ENCODE results near the gene ARHGEF25.
A peak's percentile ranks its signal among the peaks of the same experiment; 100 is the strongest.

The ARHGEF25 gene

DNA sequence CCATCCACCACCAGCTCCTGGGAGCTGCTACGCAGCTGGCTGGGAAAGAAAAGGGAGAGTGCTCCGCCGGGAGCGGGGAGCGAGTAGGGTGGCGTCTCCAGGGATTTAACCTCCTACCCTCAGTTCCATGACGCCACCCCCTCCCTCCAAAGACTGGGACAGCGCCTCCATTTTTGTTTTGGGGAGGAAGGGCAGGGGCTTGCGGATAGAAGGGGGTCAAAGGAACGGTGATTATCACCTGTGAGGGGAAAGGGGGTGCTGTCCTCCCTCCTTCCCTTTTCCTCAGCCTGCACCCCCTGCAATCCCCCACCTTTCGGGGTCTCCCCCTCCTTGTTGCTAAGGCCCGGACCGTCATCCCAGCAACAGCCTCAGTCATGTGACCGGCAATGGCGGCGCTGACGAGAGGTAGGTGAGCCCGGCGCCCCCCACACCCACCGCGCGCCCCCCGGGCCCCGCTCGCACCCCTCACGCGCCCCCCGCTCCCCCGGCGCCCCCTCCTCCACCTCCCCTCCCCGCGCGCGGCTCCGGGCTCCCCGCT, 6.7 kb upstream of the ARHGEF25 start, which contains the start of gene DTX3:
Gene DTX3 (plus strand): TSS at position 371 of the 538 bp plus-strand sequence. CDS start 1,694 bp downstream, outside the sequence.
- Histone ChIP-seq H3K36me3 (ENCODE audit: control insufficient read depth in 1 of 2, insufficient read depth in 2 of 2, low read length in 2 of 2) (peaks cover 18 to 31% of the 10 kb centered on the region in 2 experiments), H2BK12ac (ENCODE audit: low read length) (no peak within 1 kb of the TSS), H2AFZ (ENCODE audit: insufficient read depth, low read length, poor library complexity) (peak within 1 kb of the TSS; percentile 98), H3K27me3 (ENCODE audit: insufficient read depth, low read length) (no peaks in the 10 kb centered on the region), H3K27ac (ENCODE audit: low read depth, low read length) (no peak within 1 kb of the TSS), H3K79me2 (ENCODE audit: control insufficient read depth, insufficient read depth, low read length, poor library complexity) (peaks cover 3% of the 10 kb centered on the region), H3K4me3 (ENCODE audit: low read depth, low read length) (peak within 1 kb of the TSS; percentile 83), H3K4me1 (ENCODE audit: control insufficient read depth in 1 of 2, insufficient read depth in 2 of 2, low read length in 2 of 2) (peaks cover 11 to 18% of the 10 kb centered on the region in 2 experiments), H3K23ac (ENCODE audit: low read length) (no peak within 1 kb of the TSS), H3K4me2 (ENCODE audit: low read length) (peak within 1 kb of the TSS; percentile 93), H3K9ac (ENCODE audit: low read length) (peak within 1 kb of the TSS; percentile 75), H4K8ac (ENCODE audit: low read depth, low read length) (peak within 1 kb of the TSS; percentile 97), H3K9me3 (ENCODE audit: insufficient read depth, low read depth, low read length) (peaks cover 1% of the 10 kb centered on the region), H2BK120ac (ENCODE audit: insufficient read depth, low read length, poor library complexity) (peak within 1 kb of the TSS; percentile 80), H2BK5ac (ENCODE audit: low read depth, low read length, poor library complexity) (peak within 1 kb of the TSS; percentile 4), H4K12ac (ENCODE audit: low read depth, low read length) (peak within 1 kb of the TSS; percentile 60), H4K91ac (ENCODE audit: low read depth, low read length) (peak within 1 kb of the TSS; percentile 81), H2AK5ac (ENCODE audit: low read length) (peak within 1 kb of the TSS; percentile 57), H3K14ac (ENCODE audit: low read length) (peak within 1 kb of the TSS; percentile 87), H3K18ac (ENCODE audit: low read length) (peak within 1 kb of the TSS; percentile 79), H3K4ac (ENCODE audit: low read depth, low read length) (peak within 1 kb of the TSS; percentile 39), H3K79me1 (ENCODE audit: low read length) (peaks cover 7% of the 10 kb centered on the region)
- no CpG with 5 or more reads among the region's 36 CpGs for WGBS (ENCODE audit: extremely low coverage, insufficient coverage, insufficient read length)
- no peak for DNase-seq

DNA sequence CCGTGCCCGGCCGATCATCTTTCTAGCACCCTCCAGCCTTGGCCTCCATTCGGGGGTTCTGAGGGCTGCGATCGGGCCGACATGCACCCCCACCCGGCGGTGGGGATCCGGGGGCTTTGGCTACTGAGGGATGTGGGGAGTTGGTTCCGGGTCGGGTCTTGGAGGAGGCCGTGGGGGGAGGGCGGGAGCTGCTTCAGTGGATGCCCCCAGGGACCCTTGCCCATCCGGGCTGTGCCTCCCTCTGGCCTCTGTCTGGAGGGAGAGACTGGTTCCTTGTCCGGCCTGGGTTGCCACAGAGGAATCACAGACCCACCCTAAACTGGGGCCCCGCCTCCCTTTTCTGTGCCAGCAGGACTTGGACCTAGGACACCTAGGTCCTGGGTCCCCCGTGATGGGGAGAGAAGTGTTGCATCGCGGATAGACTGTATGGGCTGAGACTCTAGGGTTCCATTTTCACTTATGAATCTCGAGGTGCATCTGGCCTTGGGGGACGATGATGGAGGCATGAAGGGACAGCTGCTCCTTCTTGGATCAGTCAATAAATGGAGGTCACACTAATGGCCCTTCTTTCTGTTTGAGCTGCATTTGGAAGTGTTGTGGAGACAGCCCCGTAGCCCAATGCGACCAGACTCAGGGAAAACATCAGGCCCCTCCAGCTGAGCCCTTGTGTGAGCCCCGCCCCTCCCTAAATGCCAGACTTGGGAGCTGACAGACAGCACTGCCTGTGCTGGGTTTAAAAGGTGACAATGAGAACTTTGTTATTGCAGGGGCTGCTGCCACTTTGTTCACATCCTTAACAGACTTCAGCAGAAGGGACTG, 6.0 kb upstream of the ARHGEF25 start:
- H3K79me1 ChIP-seq (ENCODE audit: low read length): peaks cover 7% of the 10 kb centered on the region
- H3K4ac ChIP-seq (ENCODE audit: low read depth, low read length): peak overlapping the region; percentile 39
- H3K14ac ChIP-seq (ENCODE audit: low read length): peak overlapping the region; percentile 87
- no peak overlapping the region for H2BK12ac ChIP-seq (ENCODE audit: low read length)
- no peak overlapping the region for H3K23ac ChIP-seq (ENCODE audit: low read length)
- no peak for DNase-seq
- H3K79me2 ChIP-seq (ENCODE audit: control insufficient read depth, insufficient read depth, low read length, poor library complexity): peaks cover 3% of the 10 kb centered on the region
- peak overlapping the region; percentile 83 for H3K4me3 ChIP-seq (ENCODE audit: low read depth, low read length)
- H3K9ac ChIP-seq (ENCODE audit: low read length): peak overlapping the region; percentile 75
- peak overlapping the region; percentile 57 for H2AK5ac ChIP-seq (ENCODE audit: low read length)
- H3K36me3 ChIP-seq (ENCODE audit: control insufficient read depth in 1 of 2, insufficient read depth in 2 of 2, low read length in 2 of 2): peaks cover 15 to 25% of the 10 kb centered on the region in 2 experiments
- peaks cover 5% of the 10 kb centered on the region for H3K27me3 ChIP-seq (ENCODE audit: insufficient read depth, low read length)
- H2AFZ ChIP-seq (ENCODE audit: insufficient read depth, low read length, poor library complexity): peak overlapping the region; percentile 56
- peak overlapping the region; percentile 79 for H3K4me2 ChIP-seq (ENCODE audit: low read length)
- H4K91ac ChIP-seq (ENCODE audit: low read depth, low read length): peak overlapping the region; percentile 81
- H2BK120ac ChIP-seq (ENCODE audit: insufficient read depth, low read length, poor library complexity): peak overlapping the region; percentile 80
- H2BK5ac ChIP-seq (ENCODE audit: low read depth, low read length, poor library complexity): no peak overlapping the region
- peak overlapping the region; percentile 60 for H4K12ac ChIP-seq (ENCODE audit: low read depth, low read length)
- H4K8ac ChIP-seq (ENCODE audit: low read depth, low read length): peak overlapping the region; percentile 89
- no peak overlapping the region for H3K27ac ChIP-seq (ENCODE audit: low read depth, low read length)
- peak overlapping the region; percentile 74 for H3K18ac ChIP-seq (ENCODE audit: low read length)
- H3K4me1 ChIP-seq (ENCODE audit: control insufficient read depth in 1 of 2, insufficient read depth in 2 of 2, low read length in 2 of 2): peaks cover 11 to 18% of the 10 kb centered on the region in 2 experiments
- H3K9me3 ChIP-seq (ENCODE audit: insufficient read depth, low read depth, low read length): peaks cover 1% of the 10 kb centered on the region
- no CpG with 5 or more reads among the region's 25 CpGs for WGBS (ENCODE audit: extremely low coverage, insufficient coverage, insufficient read length)

DNA sequence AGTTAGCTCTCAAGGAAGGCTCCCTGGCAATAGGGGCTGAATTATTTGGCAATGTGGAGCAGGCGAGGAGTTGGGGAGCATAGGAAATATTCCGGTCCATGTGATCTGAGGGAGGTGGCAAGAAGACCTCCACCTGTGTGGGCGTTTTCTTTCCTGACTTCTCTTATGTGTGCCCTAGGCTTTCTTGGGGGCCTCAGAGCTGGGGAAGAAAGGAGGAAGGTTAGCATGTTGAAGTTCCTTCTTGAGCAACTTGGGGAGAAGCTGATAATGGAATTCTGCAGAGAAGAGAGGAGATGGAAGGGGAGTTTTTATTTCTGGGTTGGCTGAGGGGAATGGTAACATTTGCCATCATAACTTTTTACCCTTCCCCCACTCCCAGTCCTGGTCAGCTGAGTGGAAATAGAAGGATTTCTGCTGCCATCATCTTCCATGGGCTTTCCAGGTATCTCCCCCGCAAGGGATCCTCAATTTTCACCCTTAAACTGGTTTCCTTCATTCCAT, 5.4 kb upstream of the ARHGEF25 start:
- no peak overlapping the region for H4K8ac ChIP-seq (ENCODE audit: low read depth, low read length)
- H3K23ac ChIP-seq (ENCODE audit: low read length): no peak overlapping the region
- no peak overlapping the region for H2BK120ac ChIP-seq (ENCODE audit: insufficient read depth, low read length, poor library complexity)
- H3K36me3 ChIP-seq (ENCODE audit: control insufficient read depth in 1 of 2, insufficient read depth in 2 of 2, low read length in 2 of 2): peaks cover 12 to 19% of the 10 kb centered on the region in 2 experiments
- H3K4ac ChIP-seq (ENCODE audit: low read depth, low read length): no peak overlapping the region
- no peak overlapping the region for H2BK5ac ChIP-seq (ENCODE audit: low read depth, low read length, poor library complexity)
- H3K9ac ChIP-seq (ENCODE audit: low read length): no peak overlapping the region
- H3K4me3 ChIP-seq (ENCODE audit: low read depth, low read length): no peak overlapping the region
- H2AK5ac ChIP-seq (ENCODE audit: low read length): no peak overlapping the region
- no peak overlapping the region for H2AFZ ChIP-seq (ENCODE audit: insufficient read depth, low read length, poor library complexity)
- no peak overlapping the region for H3K14ac ChIP-seq (ENCODE audit: low read length)
- peaks cover 1% of the 10 kb centered on the region for H3K9me3 ChIP-seq (ENCODE audit: insufficient read depth, low read depth, low read length)
- no peak overlapping the region for H3K18ac ChIP-seq (ENCODE audit: low read length)
- H2BK12ac ChIP-seq (ENCODE audit: low read length): no peak overlapping the region
- H4K12ac ChIP-seq (ENCODE audit: low read depth, low read length): no peak overlapping the region
- peaks cover 8% of the 10 kb centered on the region for H3K79me1 ChIP-seq (ENCODE audit: low read length)
- no peak overlapping the region for H4K91ac ChIP-seq (ENCODE audit: low read depth, low read length)
- H3K4me1 ChIP-seq (ENCODE audit: control insufficient read depth in 1 of 2, insufficient read depth in 2 of 2, low read length in 2 of 2): peaks cover 12 to 20% of the 10 kb centered on the region in 2 experiments
- DNase-seq: no peak
- H3K4me2 ChIP-seq (ENCODE audit: low read length): peak overlapping the region; percentile 79
- H3K79me2 ChIP-seq (ENCODE audit: control insufficient read depth, insufficient read depth, low read length, poor library complexity): peaks cover 3% of the 10 kb centered on the region
- no CpG with 5 or more reads among the region's 4 CpGs for WGBS (ENCODE audit: extremely low coverage, insufficient coverage, insufficient read length)
- peaks cover 5% of the 10 kb centered on the region for H3K27me3 ChIP-seq (ENCODE audit: insufficient read depth, low read length)
- no peak overlapping the region for H3K27ac ChIP-seq (ENCODE audit: low read depth, low read length)

DNA sequence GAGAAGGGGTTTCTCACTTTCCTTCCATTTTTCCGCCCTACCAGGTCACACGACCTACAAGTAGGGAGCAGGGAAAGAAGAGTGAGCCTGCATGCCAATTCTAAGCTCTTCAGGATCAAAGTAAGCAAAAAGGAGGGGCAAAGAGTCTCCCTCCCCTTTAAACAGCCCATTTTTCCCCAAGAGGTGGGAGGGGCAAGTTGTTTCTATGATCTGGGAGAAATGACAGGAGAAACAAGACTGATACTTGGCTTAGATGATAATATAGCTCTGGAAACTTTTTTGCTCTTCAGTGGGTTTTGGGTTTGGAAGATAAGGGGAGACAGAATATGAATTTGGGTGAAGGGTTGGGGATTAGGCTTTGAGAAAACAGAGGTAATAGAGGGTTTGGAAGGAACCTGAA, 4.8 kb upstream of the ARHGEF25 start:
- no peak overlapping the region for H3K9ac ChIP-seq (ENCODE audit: low read length)
- H3K4me3 ChIP-seq (ENCODE audit: low read depth, low read length): no peak overlapping the region
- no peak overlapping the region for H2BK5ac ChIP-seq (ENCODE audit: low read depth, low read length, poor library complexity)
- H4K12ac ChIP-seq (ENCODE audit: low read depth, low read length): no peak overlapping the region
- no peak overlapping the region for H3K27ac ChIP-seq (ENCODE audit: low read depth, low read length)
- no peak overlapping the region for H3K23ac ChIP-seq (ENCODE audit: low read length)
- peaks cover 3% of the 10 kb centered on the region for H3K79me2 ChIP-seq (ENCODE audit: control insufficient read depth, insufficient read depth, low read length, poor library complexity)
- H3K4ac ChIP-seq (ENCODE audit: low read depth, low read length): no peak overlapping the region
- no peak overlapping the region for H3K18ac ChIP-seq (ENCODE audit: low read length)
- no peak overlapping the region for H3K4me2 ChIP-seq (ENCODE audit: low read length)
- H3K79me1 ChIP-seq (ENCODE audit: low read length): peaks cover 12% of the 10 kb centered on the region
- peaks cover 12 to 14% of the 10 kb centered on the region in 2 experiments for H3K36me3 ChIP-seq (ENCODE audit: control insufficient read depth in 1 of 2, insufficient read depth in 2 of 2, low read length in 2 of 2)
- no peak overlapping the region for H3K14ac ChIP-seq (ENCODE audit: low read length)
- H4K91ac ChIP-seq (ENCODE audit: low read depth, low read length): no peak overlapping the region
- no peak overlapping the region for H2BK12ac ChIP-seq (ENCODE audit: low read length)
- no peak overlapping the region for H2AK5ac ChIP-seq (ENCODE audit: low read length)
- H3K9me3 ChIP-seq (ENCODE audit: insufficient read depth, low read depth, low read length): peaks cover 1% of the 10 kb centered on the region
- no peak overlapping the region for H2AFZ ChIP-seq (ENCODE audit: insufficient read depth, low read length, poor library complexity)
- no peak overlapping the region for H4K8ac ChIP-seq (ENCODE audit: low read depth, low read length)
- peaks cover 11% of the 10 kb centered on the region for H3K27me3 ChIP-seq (ENCODE audit: insufficient read depth, low read length)
- no peak overlapping the region for H2BK120ac ChIP-seq (ENCODE audit: insufficient read depth, low read length, poor library complexity)
- DNase-seq: no peak
- no CpG with 5 or more reads among the region's 2 CpGs for WGBS (ENCODE audit: extremely low coverage, insufficient coverage, insufficient read length)
- H3K4me1 ChIP-seq (ENCODE audit: control insufficient read depth in 1 of 2, insufficient read depth in 2 of 2, low read length in 2 of 2): peaks cover 14 to 22% of the 10 kb centered on the region in 2 experiments
